Gastrocnemius medialis (tissue), 4 donors: ENCODE measurements around the gene TIFAB. TPM values are rescaled to one million over a fixed set of nuclear protein-coding genes. Genes with fewer than 3 reads are reported as not detected.

Source experiments
- ATAC-seq, 2 donors: fragments of 150-250 bp; one replicate each; pipeline ENCODE4 v1.9.1; 2016
- DNase-seq, 2 donors: peaks; one replicate each; pipeline ENCODE4 v3.0.0-alpha.2; 2019
- H3K27ac ChIP-seq, 4 donors: fragments of 200-600 bp; sonication (generic); 1 replicate in 1 of 4; 2 replicates in 3 of 4; pipeline ENCODE4 v1.5.1; 2016 to 2018; ENCODE audit warnings: mild to moderate bottlenecking in 2 of 4, moderate library complexity in 1 of 4
- H3K27me3 ChIP-seq, 3 donors: fragments of 200-600 bp; sonication (generic) in 2 of 3; 1 replicate in 1 of 3; 2 replicates in 2 of 3; pipeline versions ENCODE4 v1.5.1 to v1.6.0; 2016 to 2019; ENCODE audit warnings: mild to moderate bottlenecking in 1 of 3, moderate library complexity in 1 of 3
- H3K36me3 ChIP-seq, 2 donors: fragments of 200-600 bp; sonication (generic) in 1 of 2; one replicate each; pipeline ENCODE4 v1.5.1; 2017 to 2018
- H3K4me1 ChIP-seq, 2 donors: fragments of 200-600 bp; sonication (generic) in 1 of 2; one replicate each; pipeline ENCODE4 v1.5.1; 2016 to 2017; ENCODE audit warnings: mild to moderate bottlenecking in 2 of 2
- H3K4me3 ChIP-seq, 4 donors: fragments of 200-600 bp; sonication (generic) in 3 of 4; 1 replicate in 1 of 4; 2 replicates in 3 of 4; pipeline ENCODE4 v1.5.1; 2016 to 2019; ENCODE audit warnings: mild to moderate bottlenecking in 2 of 4
- H3K9me3 ChIP-seq, 3 donors: fragments of 200-600 bp; sonication (generic) in 2 of 3; 1 replicate in 1 of 3; 2 replicates in 2 of 3; pipeline ENCODE4 v1.5.1; 2016 to 2019
- CTCF ChIP-seq, 5 experiments: fragments of 450-650 bp in 3 of 5; fragments of 200-600 bp in 2 of 5; sonication (generic) in 2 of 5; IDR thresholded peaks in 4 of 5; conservative IDR thresholded peaks in 1 of 5; 1 replicate in 4 of 5; 2 replicates in 1 of 5; pipeline ENCODE4 v1.5.1; 2016 to 2019; ENCODE audit warnings: antibody characterized with exemption in 5 of 5, mild to moderate bottlenecking in 3 of 5, moderate library complexity in 3 of 5
- POLR2A ChIP-seq, 2 donors: fragments of 450-650 bp; IDR thresholded peaks; one replicate each; pipeline ENCODE4 v1.6.1; 2017; ENCODE audit warnings: antibody characterized with exemption in 2 of 2, mild to moderate bottlenecking in 2 of 2, moderate library complexity in 2 of 2
- in situ Hi-C, 4 donors: fragments of 200-750 bp; cut with MboI; loops; one replicate each; pipeline versions ENCODE4 v1.15.0 to v1.8.0; 2017; ENCODE audit warnings: low sequenced_read_pairs in 4 of 4
- intact Hi-C: fragments of 100-400 bp; cut with DNase I; formaldehyde crosslinking; loops from one replicate; pipeline ENCODE4 v1.15.1; 2023; ENCODE audit warnings: low total_unique reads
- total RNA-seq, 4 donors: library from RNA; depleted of rRNA; stranded (reverse); fragments of >200 nt; gene quantifications; one replicate each; pipeline versions ENCODE4 v1.1.0 to v1.2.3, GENCODE V29; 2016

Gene TIFAB
- total RNA-seq, 4 donors from 2014 or later, result not detected

GRCh38 chr5:135436951-135437418 lies 15.2 kb downstream of the TIFAB start:
- no peak for DNase-seq
- H3K27me3 ChIP-seq, result no peaks in the 10 kb centered on the region
- no peak for ATAC-seq
- H3K4me3 ChIP-seq, result no peak overlapping the region
- no peaks in the 10 kb centered on the region for H3K36me3 ChIP-seq
- no peak for TF ChIP-seq POLR2A (IDR thresholded peaks at IDR 0.05)
- in situ Hi-C loops (no loop called here), intact Hi-C loops (loop anchor here (10.0 kb wide), 1 partner anchor 382 kb away; no protein-coding TSS in a partner anchor)
- H3K27ac ChIP-seq, result peak overlapping the region in 2 of 4 donors; percentile 52 to 73
- peaks cover 29 to 45% of the 10 kb centered on the region in 2 donors for H3K4me1 ChIP-seq
- no peaks in the 10 kb centered on the region for H3K9me3 ChIP-seq

- ATAC-seq (no peak), DNase-seq (no peak)
- H3K4me1 ChIP-seq, result peaks cover 29 to 45% of the 10 kb centered on the region in 2 donors
- no peaks in the 10 kb centered on the region for H3K27me3 ChIP-seq
- TF ChIP-seq CTCF (IDR thresholded peaks at IDR 0.05 in 4 of 5, conservative IDR thresholded peaks at IDR 0.05 in 1 of 5) (no peak), POLR2A (IDR thresholded peaks at IDR 0.05) (no peak)
- no peaks in the 10 kb centered on the region for H3K36me3 ChIP-seq
- H3K4me3 ChIP-seq, result no peak overlapping the region
- intact Hi-C loops, result loop anchor here (10.0 kb wide), 1 partner anchor 381 kb away; no protein-coding TSS in a partner anchor
- no peaks in the 10 kb centered on the region for H3K9me3 ChIP-seq
- H3K27ac ChIP-seq, result peak overlapping the region in 1 of 4 donors; percentile 89
- in situ Hi-C loops, result no loop called here
Observed at GRCh38 chr5:135435467-135436330, 16.5 kb downstream of the TIFAB start.

- H3K4me3 ChIP-seq, result no peak overlapping the region
- in situ Hi-C loops (no loop called here), intact Hi-C loops (loop anchor here (5.0 to 10.0 kb wide), 3 partner anchors 193 to 1377 kb away; no protein-coding TSS in a partner anchor)
- peaks cover 29 to 44% of the 10 kb centered on the region in 2 donors for H3K4me1 ChIP-seq
- H3K27ac ChIP-seq, result peak overlapping the region in 3 of 4 donors; percentile 89 to 92 (median 91)
- no peak for ATAC-seq
- H3K36me3 ChIP-seq, result no peaks in the 10 kb centered on the region
- no peaks in the 10 kb centered on the region for H3K9me3 ChIP-seq
- DNase-seq, result no peak
- H3K27me3 ChIP-seq, result no peaks in the 10 kb centered on the region
- TF ChIP-seq CTCF (IDR thresholded peaks at IDR 0.05 in 4 of 5, conservative IDR thresholded peaks at IDR 0.05 in 1 of 5) (no peak), POLR2A (IDR thresholded peaks at IDR 0.05) (no peak)
Observed at GRCh38 chr5:135434591-135435466, 17.3 kb downstream of the TIFAB start.

GRCh38 chr5:135433681-135434426 lies 18.3 kb downstream of the TIFAB start:
- Histone ChIP-seq H3K4me1 (peaks cover 35 to 42% of the 10 kb centered on the region in 2 donors), H3K36me3 (no peaks in the 10 kb centered on the region), H3K27ac (peak overlapping the region; percentile 73 to 92 (median 90)), H3K4me3 (no peak overlapping the region), H3K9me3 (no peaks in the 10 kb centered on the region), H3K27me3 (no peaks in the 10 kb centered on the region)
- ATAC-seq (peak; percentile 77 to 81), DNase-seq (peak; percentile 81 to 87)
- intact Hi-C loops, result loop anchor here (2.0 to 10.0 kb wide), 5 partner anchors 35 to 1378 kb away; partner anchors contain the start of gene MACROH2A1
- TF ChIP-seq POLR2A (IDR thresholded peaks at IDR 0.05) (peak; percentile 33 to 39), CTCF (IDR thresholded peaks at IDR 0.05 in 4 of 5, conservative IDR thresholded peaks at IDR 0.05 in 1 of 5) (no peak)
- in situ Hi-C loops, result no loop called here
